ENCODE results near the gene TOLLIP.

DNA sequence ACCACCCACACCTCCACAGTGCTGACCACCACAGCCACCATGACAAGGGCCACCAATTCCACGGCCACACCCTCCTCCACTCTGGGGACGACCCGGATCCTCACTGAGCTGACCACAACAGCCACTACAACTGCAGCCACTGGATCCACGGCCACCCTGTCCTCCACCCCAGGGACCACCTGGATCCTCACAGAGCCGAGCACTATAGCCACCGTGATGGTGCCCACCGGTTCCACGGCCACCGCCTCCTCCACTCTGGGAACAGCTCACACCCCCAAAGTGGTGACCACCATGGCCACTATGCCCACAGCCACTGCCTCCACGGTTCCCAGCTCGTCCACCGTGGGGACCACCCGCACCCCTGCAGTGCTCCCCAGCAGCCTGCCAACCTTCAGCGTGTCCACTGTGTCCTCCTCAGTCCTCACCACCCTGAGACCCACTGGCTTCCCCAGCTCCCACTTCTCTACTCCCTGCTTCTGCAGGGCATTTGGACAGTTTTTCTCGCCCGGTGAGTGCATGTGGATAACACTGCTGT lies 58.1 kb downstream of the TOLLIP start:
- TF ChIP-seq, protein P1, sequence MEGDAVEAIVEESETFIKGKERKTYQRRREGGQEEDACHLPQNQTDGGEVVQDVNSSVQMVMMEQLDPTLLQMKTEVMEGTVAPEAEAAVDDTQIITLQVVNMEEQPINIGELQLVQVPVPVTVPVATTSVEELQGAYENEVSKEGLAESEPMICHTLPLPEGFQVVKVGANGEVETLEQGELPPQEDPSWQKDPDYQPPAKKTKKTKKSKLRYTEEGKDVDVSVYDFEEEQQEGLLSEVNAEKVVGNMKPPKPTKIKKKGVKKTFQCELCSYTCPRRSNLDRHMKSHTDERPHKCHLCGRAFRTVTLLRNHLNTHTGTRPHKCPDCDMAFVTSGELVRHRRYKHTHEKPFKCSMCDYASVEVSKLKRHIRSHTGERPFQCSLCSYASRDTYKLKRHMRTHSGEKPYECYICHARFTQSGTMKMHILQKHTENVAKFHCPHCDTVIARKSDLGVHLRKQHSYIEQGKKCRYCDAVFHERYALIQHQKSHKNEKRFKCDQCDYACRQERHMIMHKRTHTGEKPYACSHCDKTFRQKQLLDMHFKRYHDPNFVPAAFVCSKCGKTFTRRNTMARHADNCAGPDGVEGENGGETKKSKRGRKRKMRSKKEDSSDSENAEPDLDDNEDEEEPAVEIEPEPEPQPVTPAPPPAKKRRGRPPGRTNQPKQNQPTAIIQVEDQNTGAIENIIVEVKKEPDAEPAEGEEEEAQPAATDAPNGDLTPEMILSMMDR (IDR thresholded peaks at IDR 0.05; ENCODE audit: low read depth, low read length): no peak
- TF ChIP-seq POLR2A (IDR thresholded peaks at IDR 0.05; ENCODE audit: extremely low read depth, insufficient read length): no peak
- TF ChIP-seq, protein P2, sequence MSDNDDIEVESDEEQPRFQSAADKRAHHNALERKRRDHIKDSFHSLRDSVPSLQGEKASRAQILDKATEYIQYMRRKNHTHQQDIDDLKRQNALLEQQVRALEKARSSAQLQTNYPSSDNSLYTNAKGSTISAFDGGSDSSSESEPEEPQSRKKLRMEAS (IDR thresholded peaks at IDR 0.05; ENCODE audit: low read depth, low read length): no peak
